Stomach (tissue), 9 donors: ENCODE data around the gene DDX18. TPM values are rescaled to one million over a fixed set of nuclear protein-coding genes. Genes with fewer than 3 reads are reported as not detected.

Source experiments
- DNase-seq, 2 donors: peaks; one replicate each; pipeline versions ENCODE4 v3.0.0 to v3.0.0-alpha.2; 2013 to 2019
- H3K27ac ChIP-seq, 5 donors: fragments of 200-600 bp in 4 of 5; sonication (generic) in 4 of 5; one replicate each; pipeline ENCODE4 v1.5.1; 2013 to 2019; ENCODE audit warnings: mild to moderate bottlenecking in 1 of 5, moderate library complexity in 1 of 5
- H3K27me3 ChIP-seq, 3 donors: fragments of 200-600 bp; sonication (generic); one replicate each; pipeline ENCODE4 v1.5.1; 2017 to 2019; ENCODE audit warnings: mixed run types in 1 of 3
- H3K36me3 ChIP-seq, 4 donors: fragments of 200-600 bp; sonication (generic); 1 replicate in 3 of 4; 2 replicates in 1 of 4; pipeline ENCODE4 v1.5.1; 2016 to 2019
- H3K4me1 ChIP-seq, 4 donors: fragments of 200-600 bp; sonication (generic); one replicate each; pipeline ENCODE4 v1.5.1; 2016 to 2019
- H3K4me3 ChIP-seq, 4 donors: fragments of 200-600 bp; sonication (generic) in 3 of 4; one replicate each; pipeline ENCODE4 v1.5.1; 2016 to 2019; ENCODE audit warnings: mild to moderate bottlenecking in 1 of 4
- H3K9me3 ChIP-seq, 4 donors: fragments of 200-600 bp; sonication (generic); one replicate each; pipeline ENCODE4 v1.5.1; 2016 to 2019
- EP300 ChIP-seq: sonication (generic); formaldehyde crosslinking; IDR thresholded peaks from one replicate; pipeline ENCODE4 v1.6.1; 2017; ENCODE audit warnings: antibody characterized with exemption
- POLR2A ChIP-seq, 4 donors: fragments of 450-650 bp; IDR thresholded peaks; one replicate each; pipeline ENCODE4 v1.6.1; 2016; ENCODE audit warnings: antibody characterized with exemption in 4 of 4, control low read depth in 2 of 4, mild to moderate bottlenecking in 1 of 4, moderate library complexity in 1 of 4
- POLR2AphosphoS5 ChIP-seq, 3 donors: sonication (generic); formaldehyde crosslinking; IDR thresholded peaks; one replicate each; pipeline ENCODE4 v1.6.1; 2016; ENCODE audit warnings: antibody characterized with exemption in 3 of 3
- WGBS, 5 donors: extraction: QIAGEN DNeasy Blood & Tissue Kit in 3 of 5; methylation state at CpG; one replicate each; pipeline versions ENCODE4 v1.1.5 to v1.1.7; 2013 to 2018; 5-methylcytosine and 5-hydroxymethylcytosine counted together
- intact Hi-C: fragments of 100-400 bp; cut with DNase I; formaldehyde crosslinking; loops from one replicate; pipeline ENCODE4 v1.15.1; 2023; ENCODE audit warnings: low total_unique reads
- polyA plus RNA-seq, 3 donors: library from polyadenylated mRNA; stranded (reverse); fragments of 200-250 nt; gene quantifications; one replicate each; pipeline ENCODE4 v1.2.3, GENCODE V29; 2013
- total RNA-seq, 5 donors: library from RNA; depleted of rRNA; stranded (reverse); fragments of >200 nt; gene quantifications; one replicate each; pipeline versions ENCODE4 v1.1.0 to v1.2.3, GENCODE V29; 2014 to 2016
- TF ChIP-seq, protein P1 (sequence below), 7 experiments: fragments of 450-650 bp in 4 of 7; fragments of 200-600 bp in 3 of 7; sonication (generic) in 3 of 7; IDR thresholded peaks; one replicate each; pipeline ENCODE4 v1.5.1; 2016 to 2019; ENCODE audit warnings: antibody characterized with exemption in 7 of 7, control low read depth in 2 of 7, mild to moderate bottlenecking in 1 of 7
- donor health status: healthy with polysubstance abuse.
- donor health status: Bipolar disorder and iron deficiency.
- donor health status: healthy.

Gene DDX18
- total and polyA plus RNA-seq, 8 donors: 16.5 to 87.4 (median 26.5) TPM

DNA sequence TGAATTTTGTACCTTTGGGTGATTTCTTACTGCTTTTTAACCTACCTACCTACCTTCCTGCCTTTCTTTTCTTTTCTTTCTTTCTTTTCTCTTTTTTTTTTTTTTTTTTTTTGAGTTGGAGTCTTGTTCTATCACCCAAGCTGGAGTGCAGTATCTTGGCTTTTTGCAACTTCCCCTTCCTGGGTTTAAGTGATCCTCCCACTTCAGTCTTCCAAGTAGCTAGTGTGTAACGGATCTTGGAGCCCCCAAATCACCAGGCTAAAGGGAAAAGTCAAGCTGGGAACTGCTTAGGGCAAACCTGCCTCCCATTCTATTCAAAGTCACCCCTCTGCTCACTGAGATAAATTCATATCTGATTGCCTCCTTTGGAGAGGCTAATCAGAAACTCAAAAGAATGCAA lies 61.3 kb downstream of the DDX18 start:
- WGBS, 5 donors: 8 to 33% (median 21%) methylated on average over 1 of the region's 1 CpG
- H3K27me3 ChIP-seq: peaks cover 0 to 10% (median 7%) of the 10 kb centered on the region in 3 donors
- TF ChIP-seq POLR2A (IDR thresholded peaks at IDR 0.05) (no peak), POLR2AphosphoS5 (IDR thresholded peaks at IDR 0.05) (no peak), EP300 (no peak)
- TF ChIP-seq, protein P1, sequence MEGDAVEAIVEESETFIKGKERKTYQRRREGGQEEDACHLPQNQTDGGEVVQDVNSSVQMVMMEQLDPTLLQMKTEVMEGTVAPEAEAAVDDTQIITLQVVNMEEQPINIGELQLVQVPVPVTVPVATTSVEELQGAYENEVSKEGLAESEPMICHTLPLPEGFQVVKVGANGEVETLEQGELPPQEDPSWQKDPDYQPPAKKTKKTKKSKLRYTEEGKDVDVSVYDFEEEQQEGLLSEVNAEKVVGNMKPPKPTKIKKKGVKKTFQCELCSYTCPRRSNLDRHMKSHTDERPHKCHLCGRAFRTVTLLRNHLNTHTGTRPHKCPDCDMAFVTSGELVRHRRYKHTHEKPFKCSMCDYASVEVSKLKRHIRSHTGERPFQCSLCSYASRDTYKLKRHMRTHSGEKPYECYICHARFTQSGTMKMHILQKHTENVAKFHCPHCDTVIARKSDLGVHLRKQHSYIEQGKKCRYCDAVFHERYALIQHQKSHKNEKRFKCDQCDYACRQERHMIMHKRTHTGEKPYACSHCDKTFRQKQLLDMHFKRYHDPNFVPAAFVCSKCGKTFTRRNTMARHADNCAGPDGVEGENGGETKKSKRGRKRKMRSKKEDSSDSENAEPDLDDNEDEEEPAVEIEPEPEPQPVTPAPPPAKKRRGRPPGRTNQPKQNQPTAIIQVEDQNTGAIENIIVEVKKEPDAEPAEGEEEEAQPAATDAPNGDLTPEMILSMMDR (IDR thresholded peaks at IDR 0.05): no peak
- intact Hi-C loops: no loop called here
- H3K27ac ChIP-seq: no peak overlapping the region
- H3K36me3 ChIP-seq: no peaks in the 10 kb centered on the region
- no peaks in the 10 kb centered on the region for H3K9me3 ChIP-seq
- H3K4me3 ChIP-seq: no peak overlapping the region
- no peaks in the 10 kb centered on the region for H3K4me1 ChIP-seq
- no peak for DNase-seq

DNA sequence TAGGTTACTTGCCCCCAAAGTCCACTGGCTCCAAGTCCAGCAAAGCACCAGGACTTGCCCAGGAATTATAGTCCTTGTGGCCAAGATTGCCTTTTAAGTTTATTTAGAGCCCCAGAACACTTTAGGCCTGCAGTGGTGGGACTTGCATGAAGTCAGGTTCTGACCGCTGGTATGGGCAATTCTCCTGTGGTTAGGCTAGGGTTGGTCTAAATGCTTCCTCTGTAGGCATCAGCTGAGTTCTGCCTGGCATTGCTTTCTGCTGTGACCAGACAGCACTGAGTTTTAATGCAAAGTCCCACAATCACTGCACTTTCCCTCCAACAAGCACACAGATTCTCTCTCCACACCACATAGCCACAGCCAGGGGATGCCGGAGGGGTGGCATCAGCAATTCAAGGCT lies 64.5 kb downstream of the DDX18 start:
- peaks cover 0 to 10% (median 7%) of the 10 kb centered on the region in 3 donors for H3K27me3 ChIP-seq
- H3K36me3 ChIP-seq: no peaks in the 10 kb centered on the region
- no peak overlapping the region for H3K4me3 ChIP-seq
- no peak for TF ChIP-seq POLR2AphosphoS5 (IDR thresholded peaks at IDR 0.05)
- no peak for TF ChIP-seq POLR2A (IDR thresholded peaks at IDR 0.05)
- TF ChIP-seq, protein P1 (IDR thresholded peaks at IDR 0.05): no peak
- no peak for TF ChIP-seq EP300
- no peak overlapping the region for H3K27ac ChIP-seq
- 85 to 96% (median 91%) methylated on average over 2 of the region's 2 CpGs for WGBS, 5 donors
- H3K4me1 ChIP-seq: no peaks in the 10 kb centered on the region
- H3K9me3 ChIP-seq: no peaks in the 10 kb centered on the region
- no peak for DNase-seq
- intact Hi-C loops: no loop called here

Other genes with a start within 250 kb of the DDX18 start
- gene CCDC93, start 199.4 kb downstream of the DDX18 start, total RNA-seq: 10 to 100 TPM; 15.6 to 63.9 (median 33.3) TPM
- gene CCDC93, start 199.4 kb downstream of the DDX18 start, polyA plus RNA-seq: 1 to 10 TPM; 3.1 to 4.3 (median 3.8) TPM